GM21390 (cell line): ENCODE data around the gene CDKL4.
"Not testable (repeated sequence)": the region's sequence is repeated elsewhere in the genome, so short reads cannot be mapped to it uniquely, and the experiment has no call there.

Experiments used
- ATAC-seq: cut with Tn5 transposase; IDR thresholded peaks from one replicate; pipeline ENCODE4 v1.9.1; 2021; ENCODE audit not compliant: unreplicated experiment

Gene CDKL4

GRCh38 chr2:39243469-39244123 lies at the start of gene CDKL4:
Gene CDKL4, minus strand, starts transcription at chr2:39243970.
- ATAC-seq = no peak

GRCh38 chr2:39290433-39290832 lies 46.7 kb upstream of the CDKL4 start:
- no peak for ATAC-seq

- ATAC-seq = no peak
Observed at GRCh38 chr2:39289609-39290008, 45.8 kb upstream of the CDKL4 start.

GRCh38 chr2:39283561-39283960 lies 39.8 kb upstream of the CDKL4 start:
- no peak for ATAC-seq

GRCh38 chr2:39281391-39281790 lies 37.6 kb upstream of the CDKL4 start:
- ATAC-seq = no peak

GRCh38 chr2:39275016-39275415 lies 31.2 kb upstream of the CDKL4 start:
- no peak for ATAC-seq

GRCh38 chr2:39269941-39270340 lies 26.2 kb upstream of the CDKL4 start:
- ATAC-seq = no peak

GRCh38 chr2:39266916-39267434 lies 23.2 kb upstream of the CDKL4 start:
- ATAC-seq = no peak

GRCh38 chr2:39266139-39266805 lies 22.5 kb upstream of the CDKL4 start:
- peak; percentile 78 for ATAC-seq

- ATAC-seq = no peak
Observed at GRCh38 chr2:39265315-39265714, 21.5 kb upstream of the CDKL4 start.

GRCh38 chr2:39264733-39265132 lies 21.0 kb upstream of the CDKL4 start:
- peak; percentile 73 for ATAC-seq

GRCh38 chr2:39260087-39260486 lies 16.3 kb upstream of the CDKL4 start:
- no peak for ATAC-seq

GRCh38 chr2:39256040-39256439 lies 12.3 kb upstream of the CDKL4 start:
- ATAC-seq = no peak

GRCh38 chr2:39252888-39253518 lies 9.2 kb upstream of the CDKL4 start:
- ATAC-seq = no peak

- no peak for ATAC-seq
Observed at GRCh38 chr2:39247512-39248043, 3.8 kb upstream of the CDKL4 start.

- ATAC-seq = peak; percentile 73
Observed at GRCh38 chr2:39246382-39246980, 2.7 kb upstream of the CDKL4 start.

- ATAC-seq = not testable (repeated sequence)
Observed at GRCh38 chr2:39244963-39245625, 1.3 kb upstream of the CDKL4 start.

- ATAC-seq = not testable (repeated sequence)
Observed at GRCh38 chr2:39244241-39244862, 582 bp upstream of the CDKL4 start.

- no peak for ATAC-seq
Observed at GRCh38 chr2:39241588-39241987, 2.2 kb downstream of the CDKL4 start.

GRCh38 chr2:39240758-39241157 lies 3.0 kb downstream of the CDKL4 start:
- no peak for ATAC-seq
